Fibroblast of lung (primary cell): Measurements from ENCODE around the gene FIS1. TPM values are rescaled to one million over a fixed set of nuclear protein-coding genes. Genes with fewer than 3 reads are reported as not detected.

Experiments used
- DNase-seq, 2 donors: peaks; one replicate each; pipeline versions ENCODE4 v3.0.0 to v3.0.0-alpha.2; 2010; ENCODE audit warnings: low read depth in 2 of 2
- H2AFZ ChIP-seq: 2 replicates; pipeline ENCODE4 v1.5.1; 2012; ENCODE audit warnings: low read length, control low read depth, inconsistent platforms
- H3K27ac ChIP-seq: 2 replicates; pipeline ENCODE4 v1.5.1; 2011; ENCODE audit warnings: low read length, control low read depth; ENCODE audit not compliant: insufficient read depth
- H3K27me3 ChIP-seq: 2 replicates; pipeline ENCODE4 v1.5.1; 2011; ENCODE audit warnings: mild to moderate bottlenecking, low read length; ENCODE audit not compliant: control insufficient read depth, insufficient read depth
- H3K36me3 ChIP-seq: 2 replicates; pipeline ENCODE4 v1.5.1; 2011; ENCODE audit warnings: low read length; ENCODE audit not compliant: control insufficient read depth, insufficient read depth
- H3K4me1 ChIP-seq: 2 replicates; pipeline ENCODE4 v1.5.1; 2011; ENCODE audit warnings: low read length; ENCODE audit not compliant: control insufficient read depth, insufficient read depth; ENCODE audit errors: extremely low read depth
- H3K4me2 ChIP-seq: 2 replicates; pipeline ENCODE4 v1.5.1; 2011; ENCODE audit warnings: low read length, control low read depth; ENCODE audit not compliant: insufficient read depth; ENCODE audit errors: extremely low read depth
- H3K4me3 ChIP-seq, 4 experiments: fragments of 200-600 bp in 1 of 4; sonication (generic) in 1 of 4; replicated peaks in 1 of 4; 2 replicates each; pipeline ENCODE4 v1.5.1; 2011 to 2016; ENCODE audit warnings: low read length in 4 of 4, low read depth in 3 of 4, mild to moderate bottlenecking in 3 of 4, control low read depth in 2 of 4, inconsistent platforms in 1 of 4, mixed read lengths in 1 of 4; ENCODE audit not compliant: insufficient read depth in 1 of 4; ENCODE audit errors: control extremely low read depth in 1 of 4
- H3K79me2 ChIP-seq: 2 replicates; pipeline ENCODE4 v1.5.1; 2012; ENCODE audit warnings: mild to moderate bottlenecking, low read length, inconsistent platforms; ENCODE audit not compliant: control insufficient read depth, insufficient read depth
- H3K9ac ChIP-seq: 2 replicates; pipeline ENCODE4 v1.5.1; 2011; ENCODE audit warnings: mild to moderate bottlenecking, low read length, control low read depth; ENCODE audit not compliant: insufficient read depth
- H3K9me3 ChIP-seq: 2 replicates; pipeline ENCODE4 v1.5.1; 2012; ENCODE audit warnings: low read depth, low read length; ENCODE audit not compliant: control insufficient read depth, insufficient read depth
- H4K20me1 ChIP-seq: 2 replicates; pipeline ENCODE4 v1.5.1; 2011; ENCODE audit warnings: low read length; ENCODE audit not compliant: control insufficient read depth, insufficient read depth; ENCODE audit errors: extremely low read depth
- CTCF ChIP-seq, 2 donors: IDR thresholded peaks in 1 of 2; conservative IDR thresholded peaks in 1 of 2; 1 replicate in 1 of 2; 2 replicates in 1 of 2; pipeline ENCODE4 v1.5.1; 2011 to 2012; ENCODE audit warnings: low read length in 2 of 2, control low read depth in 1 of 2, inconsistent platforms in 1 of 2, low read depth in 1 of 2, mild to moderate bottlenecking in 1 of 2
- EZH2 ChIP-seq: IDR thresholded peaks from 2 replicates; pipeline ENCODE4 v1.5.1; 2012; ENCODE audit warnings: low read length, control low read depth, mild to moderate bottlenecking; ENCODE audit errors: missing control alignments
- polyA plus RNA-seq, 2 donors: library from polyadenylated mRNA; depleted of rRNA in 1 of 2; stranded (reverse) in 1 of 2; unstranded in 1 of 2; fragments of >200 nt; gene quantifications; 2 replicates each; pipeline ENCODE4 v1.2.1, GENCODE V29; 2011 to 2012; ENCODE audit warnings: missing spikeins in 1 of 2
- total RNA-seq: library from RNA; depleted of rRNA; stranded (reverse); fragments of >200 nt; gene quantifications from 2 replicates; pipeline ENCODE4 v1.2.1, GENCODE V29; 2014

Gene FIS1
- total and polyA plus RNA-seq, 2 donors (not counting 1 experiment from before 2014, with no cell fraction given), result 169 to 297 TPM

- TF ChIP-seq CTCF (conservative IDR thresholded peaks at IDR 0.05 in 1 of 2, IDR thresholded peaks at IDR 0.05 in 1 of 2; ENCODE audit: low read depth in 1 of 2, low read length in 2 of 2) (no peak), EZH2 (no peak)
- Histone ChIP-seq H3K36me3 (peaks cover 18% of the 10 kb centered on the region), H3K27me3 (no peaks in the 10 kb centered on the region), H3K9ac (no peak overlapping the region), H4K20me1 (no peaks in the 10 kb centered on the region), H3K27ac (no peak overlapping the region), H3K4me2 (no peak overlapping the region), H3K9me3 (no peaks in the 10 kb centered on the region), H3K4me3 (no peak overlapping the region), H3K79me2 (peaks cover 16% of the 10 kb centered on the region), H3K4me1 (peaks cover 14% of the 10 kb centered on the region), H2AFZ (no peak overlapping the region)
- no peak for DNase-seq
Measured at GRCh38 chr7:101239191-101239950, 5.5 kb downstream of the FIS1 start.

GRCh38 chr7:101238226-101239182 lies 6.4 kb downstream of the FIS1 start:
- Histone ChIP-seq H3K36me3 (peaks cover 18% of the 10 kb centered on the region), H3K27ac (peak overlapping the region; percentile 43), H3K9me3 (no peaks in the 10 kb centered on the region), H3K4me3 (no peak overlapping the region), H3K27me3 (no peaks in the 10 kb centered on the region), H3K9ac (no peak overlapping the region), H3K4me2 (no peak overlapping the region), H3K79me2 (peaks cover 11% of the 10 kb centered on the region), H4K20me1 (no peaks in the 10 kb centered on the region), H2AFZ (no peak overlapping the region), H3K4me1 (peaks cover 11% of the 10 kb centered on the region)
- TF ChIP-seq CTCF (conservative IDR thresholded peaks at IDR 0.05 in 1 of 2, IDR thresholded peaks at IDR 0.05 in 1 of 2; ENCODE audit: low read depth in 1 of 2, low read length in 2 of 2), result no peak
- no peak for TF ChIP-seq EZH2
- no peak for DNase-seq
